Stimulated activated CD8-positive, alpha-beta memory T cell treated with anti-CD3 and anti-CD28 coated beads, Interleukin-15, amount 100 ng/mL, for 48 hours (primary cell): Measurements from ENCODE around the gene EDIL3.
"Not testable (repeated sequence)": the region's sequence is repeated elsewhere in the genome, so short reads cannot be mapped to it uniquely, and the experiment has no call there.

Experiments used
- DNase-seq, 2 donors: peaks; one replicate each; pipeline ENCODE4 v3.0.0-alpha.2; 2020; ENCODE audit warnings: low read depth in 2 of 2

The EDIL3 gene

DNA sequence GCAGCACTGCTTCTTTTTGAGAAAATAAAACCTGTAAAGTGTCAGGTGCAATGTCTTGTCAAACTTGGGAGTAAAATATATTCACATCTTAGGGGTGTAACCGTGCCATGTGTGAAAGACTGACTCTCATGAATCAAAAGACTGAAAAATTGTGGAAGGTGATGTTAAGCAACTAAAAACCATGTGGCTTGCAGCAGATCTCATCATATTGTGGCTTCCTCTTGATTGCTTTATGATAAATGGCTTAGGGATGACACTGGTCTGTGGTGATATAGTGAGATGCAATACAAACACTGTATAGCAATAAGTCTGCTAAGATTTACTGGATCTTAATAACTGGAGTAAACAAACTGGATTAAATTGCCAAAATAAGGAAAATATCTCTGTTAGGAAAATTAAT is 321.6 kb downstream of the EDIL3 start:
- DNase-seq = no peak

DNA sequence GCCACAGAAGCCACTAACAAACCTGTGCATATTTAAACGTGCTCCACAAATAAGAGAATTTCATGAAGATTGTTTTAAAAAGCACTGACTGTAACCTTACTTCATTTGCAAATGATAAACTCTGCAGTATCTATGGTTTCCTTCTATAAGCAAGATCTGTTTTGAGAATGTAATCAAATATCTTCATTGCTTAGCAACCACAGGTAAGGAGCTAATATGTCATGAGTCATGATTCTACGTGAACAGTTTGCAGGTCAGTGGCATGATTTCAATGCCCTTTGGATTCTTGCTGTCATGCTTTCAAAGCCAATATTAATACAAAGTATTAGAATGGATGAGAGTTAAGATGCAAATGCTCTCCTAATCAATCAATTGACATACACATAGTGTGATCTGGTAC is 325.0 kb downstream of the EDIL3 start:
- DNase-seq = no peak

DNA sequence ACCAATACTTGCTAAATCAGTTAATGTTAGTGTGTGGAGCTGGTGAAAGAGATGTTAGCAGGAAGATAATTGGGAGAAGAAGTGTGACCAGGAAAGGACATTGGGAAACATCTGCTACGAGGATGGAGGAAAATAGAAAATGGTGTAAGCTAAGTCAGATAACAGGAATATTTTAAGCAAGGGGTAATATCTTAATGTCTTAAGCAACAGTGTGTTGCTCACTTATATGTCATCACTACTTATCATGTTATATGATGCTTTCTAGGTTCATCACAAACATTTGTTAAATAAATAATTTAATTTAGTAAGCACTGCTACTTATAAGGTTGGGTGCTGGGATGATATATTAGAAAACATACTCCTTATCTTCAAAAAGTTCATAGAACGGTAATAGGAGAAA is 326.1 kb downstream of the EDIL3 start:
- no peak for DNase-seq

DNA sequence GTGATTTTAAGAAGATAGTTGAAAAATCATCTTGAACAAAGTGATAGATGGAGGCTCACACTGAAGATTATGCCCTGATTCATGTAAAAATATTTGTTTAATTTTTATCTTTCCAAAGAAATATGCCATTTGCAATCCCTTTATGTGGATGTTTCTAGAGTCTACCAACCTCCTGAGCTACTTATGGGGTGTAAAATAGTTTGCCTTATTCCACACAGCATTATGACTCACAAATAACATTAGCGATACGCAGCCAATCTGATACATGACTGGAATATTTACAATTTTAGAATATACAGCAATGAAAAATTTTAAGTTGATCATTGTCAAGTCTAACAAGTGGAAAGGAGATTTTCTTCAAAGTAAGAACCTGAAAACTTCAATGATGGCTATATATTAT is 327.5 kb downstream of the EDIL3 start:
- no peak for DNase-seq

DNA sequence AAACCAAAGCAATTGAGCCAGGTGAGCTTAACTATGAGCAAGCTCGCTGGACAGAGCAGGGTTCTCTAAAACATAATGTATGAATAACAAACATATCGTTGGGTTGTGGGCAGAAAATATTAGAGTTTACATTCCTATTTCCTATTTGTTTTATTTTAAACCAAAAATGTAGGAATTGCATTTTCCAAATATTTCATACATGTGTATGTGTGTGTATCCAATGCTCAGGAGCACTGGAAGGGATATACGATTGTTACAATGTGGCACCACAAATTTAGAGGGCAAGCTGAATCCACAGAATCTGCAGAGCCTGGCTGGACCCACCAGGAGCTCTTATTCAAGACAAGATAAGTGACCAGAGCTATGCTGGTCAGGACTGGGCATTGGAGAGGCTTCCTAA is 338.7 kb downstream of the EDIL3 start:
- DNase-seq = no peak

DNA sequence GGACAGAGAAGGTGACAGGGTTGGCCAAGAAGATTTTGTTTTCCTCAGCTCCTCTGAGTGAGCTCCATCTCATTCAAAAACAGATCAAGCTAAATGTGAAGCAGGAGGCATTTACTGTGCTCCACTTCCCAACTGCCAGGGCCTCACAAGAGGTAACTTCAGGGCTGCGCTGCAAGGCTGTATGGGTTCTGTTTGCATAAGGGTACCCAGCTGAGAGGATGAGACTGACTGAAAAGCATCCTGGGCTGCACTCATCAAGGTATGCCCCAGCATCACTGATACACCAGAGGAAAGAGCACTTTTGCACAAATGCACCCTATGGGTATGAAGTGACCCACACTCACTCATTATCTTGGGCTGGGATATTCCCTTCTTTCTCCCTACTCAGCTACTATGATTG is 347.8 kb downstream of the EDIL3 start:
- DNase-seq = no peak

GRCh38 chr5:84032324-84032723 is 352.4 kb downstream of the EDIL3 start:
- DNase-seq = no peak

GRCh38 chr5:84028093-84028492 is 356.6 kb downstream of the EDIL3 start:
- DNase-seq = no peak

DNA sequence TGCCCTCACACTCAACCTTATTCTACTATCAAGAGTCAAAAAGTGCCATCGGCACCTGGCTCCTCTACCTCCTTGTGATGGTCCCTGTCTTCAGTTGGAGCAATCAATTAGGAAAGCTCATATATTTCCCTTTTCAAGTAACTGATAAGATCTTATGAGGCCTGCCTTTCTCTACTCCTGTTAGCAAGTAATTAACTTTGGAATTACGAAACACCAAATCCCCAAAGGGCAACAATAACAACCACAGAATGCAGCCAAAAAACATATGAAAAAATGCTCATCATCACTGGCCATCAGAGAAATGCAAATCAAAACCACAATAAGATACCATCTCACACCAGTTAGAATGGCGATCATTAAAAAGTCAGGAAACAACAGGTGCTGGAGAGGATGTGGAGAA is 366.2 kb downstream of the EDIL3 start:
- not testable (repeated sequence) for DNase-seq

- DNase-seq = no peak
Measured at GRCh38 chr5:84017523-84018172, 367.0 kb downstream of the EDIL3 start.

DNA sequence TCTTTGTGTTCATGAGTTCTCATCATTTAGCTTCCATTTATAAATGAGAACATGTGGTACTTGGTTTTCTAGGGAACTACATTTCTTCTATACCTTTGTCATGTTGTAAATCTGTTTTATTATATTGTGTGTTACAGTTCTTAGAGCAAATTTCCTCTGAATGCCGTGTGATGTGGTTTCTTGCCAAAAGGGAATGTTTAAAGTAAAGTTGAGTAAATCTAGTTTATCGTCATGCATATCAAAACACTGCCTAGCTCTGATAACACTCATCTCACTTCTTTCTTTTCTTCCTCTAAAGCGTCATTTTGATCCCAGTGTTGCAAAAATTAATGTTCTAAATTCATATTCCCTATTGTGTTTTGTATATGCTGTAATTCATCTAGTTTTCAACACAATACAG is 368.6 kb downstream of the EDIL3 start:
- no peak for DNase-seq

DNA sequence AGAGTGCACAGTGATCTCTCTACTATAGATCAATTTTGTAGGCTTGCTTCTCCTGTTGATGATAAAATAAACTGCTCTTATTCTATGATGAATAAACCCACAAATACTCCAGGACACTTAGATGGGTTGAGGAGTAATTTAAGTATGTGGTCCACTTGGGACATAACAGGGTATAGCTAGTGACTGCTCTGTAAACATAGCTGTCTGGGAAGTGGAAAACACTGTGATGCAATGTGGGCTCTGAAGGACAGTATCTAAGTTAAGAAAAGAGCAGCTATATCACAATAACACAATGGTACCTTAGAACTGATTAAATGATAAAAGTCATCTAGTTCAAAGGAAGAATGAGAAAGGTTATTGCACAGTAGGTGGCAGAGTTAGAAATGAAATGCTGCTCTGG is 369.7 kb downstream of the EDIL3 start:
- DNase-seq = no peak

DNA sequence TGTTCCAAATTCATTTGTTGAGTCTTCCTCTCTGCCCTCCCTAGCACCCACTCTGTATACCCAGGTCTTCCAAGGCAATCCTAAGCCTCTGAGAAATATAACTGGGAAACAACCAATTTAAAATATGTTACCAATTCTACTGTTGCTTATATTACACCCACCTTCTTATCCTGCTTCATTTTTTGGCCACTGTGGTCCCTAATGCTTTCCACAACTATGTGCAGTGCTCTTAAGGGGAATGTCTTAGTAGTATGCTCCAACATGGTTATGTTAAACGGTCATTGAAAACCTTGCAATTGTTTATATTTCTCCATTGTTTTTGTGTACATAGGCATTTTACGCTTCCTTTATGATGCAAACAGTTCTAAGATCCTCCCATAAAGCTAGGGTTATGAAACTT is 390.9 kb downstream of the EDIL3 start:
- no peak for DNase-seq

DNA sequence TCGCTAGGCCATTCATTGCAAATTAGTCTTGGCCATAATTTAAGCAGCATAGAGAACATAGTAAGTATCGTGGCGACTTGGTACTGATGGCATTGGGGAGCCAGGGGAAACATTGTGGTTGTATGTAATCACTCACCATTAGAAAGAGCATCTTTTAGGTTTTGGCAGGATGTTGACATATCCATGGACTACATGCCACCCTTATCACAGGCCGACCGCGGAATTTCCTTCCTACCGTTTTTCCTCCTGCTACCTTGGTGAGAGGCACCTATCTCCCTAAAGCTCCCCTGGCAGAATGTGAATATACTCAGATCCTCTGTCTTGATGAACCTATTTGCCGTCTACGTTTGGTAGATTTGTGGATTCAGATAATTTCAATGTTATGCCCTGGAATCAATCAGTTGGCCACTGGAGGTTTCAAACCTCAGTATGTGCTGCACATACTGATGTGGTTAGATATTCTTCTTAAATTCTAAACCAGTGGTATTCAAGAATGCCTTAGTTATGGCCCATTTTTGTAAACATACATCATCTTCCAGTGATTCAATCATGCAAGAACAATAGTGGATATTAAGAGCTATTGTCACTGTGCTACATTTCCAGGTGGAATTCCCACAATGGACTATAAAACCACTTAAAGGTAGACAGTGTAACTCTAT is 393.0 kb downstream of the EDIL3 start:
- DNase-seq = no peak

- no peak for DNase-seq
Measured at GRCh38 chr5:83988293-83988685, 396.4 kb downstream of the EDIL3 start.

GRCh38 chr5:83987513-83988292 is 397.0 kb downstream of the EDIL3 start:
- DNase-seq = no peak

- DNase-seq = no peak
Measured at GRCh38 chr5:83983852-83984251, 400.8 kb downstream of the EDIL3 start.

DNA sequence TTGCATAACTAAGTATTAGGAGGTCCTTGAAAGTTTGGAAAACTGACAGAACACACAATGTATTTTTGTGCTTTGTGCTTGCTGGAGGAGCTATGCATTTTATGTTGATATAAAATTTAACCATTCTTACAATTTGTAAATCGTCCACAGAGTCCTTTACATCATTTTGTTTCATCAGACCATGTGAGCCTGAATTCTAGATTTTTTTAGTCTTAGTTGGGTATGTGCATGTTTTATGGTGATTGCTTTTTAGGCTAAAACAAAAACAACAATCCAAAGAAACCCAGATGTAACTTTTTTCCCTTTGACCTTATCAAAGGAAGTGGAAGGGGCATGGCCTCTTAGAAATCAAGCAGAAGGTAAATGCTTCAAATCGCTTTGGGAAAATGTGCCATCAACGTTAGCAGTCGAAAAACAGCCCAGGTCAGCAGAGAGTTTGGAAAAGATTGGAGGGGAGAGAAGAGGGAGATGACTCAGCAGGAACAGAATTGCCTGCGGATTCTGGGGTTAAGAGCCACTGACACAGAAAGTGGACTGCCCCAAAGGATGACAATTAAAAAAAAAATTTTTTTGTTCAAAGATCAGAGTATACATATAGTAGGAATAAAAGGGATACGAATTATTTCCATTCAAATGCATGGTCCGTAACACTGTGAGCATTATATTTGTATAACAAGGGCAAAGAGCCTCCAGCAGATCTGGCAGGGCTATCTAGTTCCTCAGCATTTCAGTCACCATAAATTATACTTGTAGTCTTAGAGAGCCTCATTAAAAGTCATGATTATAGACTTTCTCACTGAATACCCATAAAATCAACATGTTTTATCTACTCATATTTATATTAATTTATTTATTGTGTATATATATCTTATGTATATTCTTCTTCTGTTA is 410.5 kb downstream of the EDIL3 start:
- DNase-seq = no peak

GRCh38 chr5:83972909-83973308 is 411.8 kb downstream of the EDIL3 start:
- no peak for DNase-seq

DNA sequence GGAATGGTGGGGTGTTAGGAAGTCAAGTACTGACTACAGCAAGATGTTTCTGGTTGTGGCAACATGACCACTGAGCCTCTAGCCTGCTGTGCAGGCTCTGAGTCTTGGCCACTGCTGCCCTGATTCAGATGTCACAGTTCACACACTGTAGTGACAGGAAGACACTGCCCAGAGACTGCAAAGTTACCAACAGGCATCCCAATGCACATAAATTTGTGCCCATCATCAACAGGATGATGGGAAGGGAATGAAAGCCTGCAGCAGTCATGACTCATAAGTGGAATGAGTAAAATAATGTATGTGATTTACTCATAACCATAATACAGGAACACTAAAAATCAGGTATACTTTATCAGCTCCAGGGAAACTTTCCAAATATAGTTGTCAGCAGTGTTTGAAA is 412.4 kb downstream of the EDIL3 start:
- no peak for DNase-seq

DNA sequence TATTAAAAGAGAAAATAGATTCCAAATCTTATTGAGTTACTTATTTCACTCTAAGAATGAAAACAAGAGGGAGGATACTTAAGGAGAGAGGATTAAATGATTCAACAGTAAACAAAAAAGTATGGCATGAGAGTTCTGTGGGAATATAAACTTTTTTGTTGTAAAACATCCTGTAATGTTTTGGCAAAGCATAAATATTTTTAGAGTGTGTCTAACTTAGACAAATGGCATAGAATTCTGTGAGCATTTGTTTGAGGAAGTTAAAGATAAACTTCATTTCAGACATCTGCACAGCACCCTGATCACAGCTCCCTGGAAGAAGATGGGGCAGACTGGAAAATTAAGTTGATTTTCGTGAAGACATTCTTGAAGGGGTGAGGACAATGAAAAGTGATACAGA is 417.3 kb downstream of the EDIL3 start:
- DNase-seq = no peak

- no peak for DNase-seq
Measured at GRCh38 chr5:83965441-83965840, 419.2 kb downstream of the EDIL3 start.
